GM13977 (cell line): ENCODE data around the gene MTMR3.
"Not testable (repeated sequence)": the region's sequence is repeated elsewhere in the genome, so short reads cannot be mapped to it uniquely, and the experiment has no call there.

ENCODE experiments used
- DNase-seq: peaks from one replicate; pipeline ENCODE4 v3.0.0; 2012; ENCODE audit warnings: low spot score
- CTCF ChIP-seq: IDR thresholded peaks from 2 replicates; pipeline ENCODE4 v1.5.1; 2012; ENCODE audit warnings: mild to moderate bottlenecking, control low read depth; ENCODE audit not compliant: insufficient read depth; ENCODE audit errors: extremely low read depth, missing control alignments
- in situ Hi-C: fragments of 300-500 bp; cut with MboI; formaldehyde crosslinking; loops from one replicate; pipeline ENCODE4 v1.12.0; 2022; ENCODE audit warnings: low sequenced_read_pairs, low pct_unique_long_range_greater_than_20kb, mixed read lengths, inconsistent platforms; ENCODE audit not compliant: unreplicated experiment

Gene MTMR3

GRCh38 chr22:29883045-29883774, at the start of gene MTMR3:
TSS of gene MTMR3 (plus strand) at chr22:29883174. CDS start at chr22:29971060, 87,886 bp downstream.
- DNase-seq: peak; percentile 84
- peak; percentile 18 for TF ChIP-seq CTCF
- in situ Hi-C loops: no loop called here

- in situ Hi-C loops: no loop called here
- no peak for DNase-seq
- TF ChIP-seq CTCF: no peak
Measured at GRCh38 chr22:29833392-29833965, 49.5 kb upstream of the MTMR3 start.

GRCh38 chr22:29834046-29834445, 48.9 kb upstream of the MTMR3 start:
- no peak for TF ChIP-seq CTCF
- no peak for DNase-seq
- in situ Hi-C loops: no loop called here

GRCh38 chr22:29836791-29837370, 46.1 kb upstream of the MTMR3 start:
- in situ Hi-C loops: not testable (repeated sequence)

GRCh38 chr22:29837741-29838598, 45.0 kb upstream of the MTMR3 start, which contains the start of gene ASCC2:
TSS of gene ASCC2 (minus strand) at chr22:29838274. CDS start at chr22:29832325, 5,949 bp downstream.
- no peak for TF ChIP-seq CTCF
- DNase-seq: peak; percentile 98
- in situ Hi-C loops: no loop called here

More at GRCh38 chr22:29836791-29837370, 46.1 kb upstream of the MTMR3 start:
- DNase-seq: not testable (repeated sequence)

GRCh38 chr22:29838599-29838956, 44.4 kb upstream of the MTMR3 start:
- DNase-seq: no peak
- TF ChIP-seq CTCF: no peak
- in situ Hi-C loops: no loop called here
